HepG2 (cell line): ENCODE measurements around the gene PREP. TPM values are rescaled to one million over a fixed set of nuclear protein-coding genes. Genes with fewer than 3 reads are reported as not detected.

Experiments
- ATAC-seq: fragments of 200-7000 bp; cut with Tn5 transposase; 3 replicates; pipeline ENCODE4 v1.9.1; 2020; ENCODE audit warnings: mild to moderate bottlenecking, moderate library complexity
- BruUV-seq: library from RNA; stranded (reverse); fragments of 400-500 nt; replicated peaks from 2 replicates; lab custom pipeline; 2021; lab: Mats Ljungman, UMichigan
- CTCF ChIA-PET: fragments of 300-600 bp; formaldehyde crosslinking; extraction: SDS; loops from one replicate; lab custom pipeline; 2021; ENCODE audit warnings: low total read pairs, inconsistent platforms, low intra/inter-chr PET ratio; lab: Yijun Ruan, JAX
- POLR2A ChIA-PET: fragments of 350-600 bp; sonication (Branson Sonifier 250); formaldehyde crosslinking; loops from one replicate; lab custom pipeline; 2020; ENCODE audit warnings: antibody characterized with exemption, inconsistent platforms; lab: Yijun Ruan, JAX
- DNase-seq: peaks from one replicate; pipeline ENCODE4 v3.0.0-alpha.2; 2015; ENCODE audit warnings: low spot score
- FAIRE-seq: peaks from 3 replicates; lab custom pipeline; 2011; peaks lifted over from hg19 to GRCh38; lab: Jason Lieb, UNC
- H2AFZ ChIP-seq: one replicate; pipeline ENCODE4 v1.6.1; 2011; ENCODE audit warnings: low read length, inconsistent platforms
- H3K27ac ChIP-seq: fragments of 300-600 bp; 3 replicates; pipeline ENCODE4 v1.8.0; 2011; ENCODE audit warnings: mixed run types, mild to moderate bottlenecking, mixed read lengths, low read length, inconsistent platforms; ENCODE audit not compliant: insufficient read depth; ENCODE audit errors: extremely low read length
- H3K27me3 ChIP-seq, 2 experiments: fragments of 200-600 bp in 1 of 2; 2 replicates in 1 of 2; 3 replicates in 1 of 2; pipeline versions ENCODE4 v1.6.0 to v1.8.0; 2011; ENCODE audit warnings: low read length in 2 of 2, mild to moderate bottlenecking in 2 of 2, moderate library complexity in 2 of 2, inconsistent platforms in 1 of 2; ENCODE audit not compliant: insufficient read depth in 2 of 2, control insufficient read depth in 1 of 2
- H3K36me3 ChIP-seq, 2 experiments: fragments of 200-600 bp in 1 of 2; replicated peaks in 1 of 2; 2 replicates in 1 of 2; 3 replicates in 1 of 2; pipeline versions ENCODE4 v1.5.1 to v1.8.0; 2011; ENCODE audit warnings: low read length in 2 of 2, inconsistent platforms in 1 of 2; ENCODE audit not compliant: insufficient read depth in 2 of 2, control insufficient read depth in 1 of 2
- H3K4me1 ChIP-seq: 2 replicates; pipeline ENCODE4 v1.5.1; 2012; ENCODE audit warnings: low read length, inconsistent platforms; ENCODE audit not compliant: insufficient read depth
- H3K4me2 ChIP-seq: 2 replicates; pipeline ENCODE4 v1.6.0; 2011; ENCODE audit warnings: low read depth, low read length, inconsistent platforms
- H3K4me3 ChIP-seq, 3 experiments: fragments of 200-600 bp in 1 of 3; sonication (generic), shearing (Covaris generic) in 1 of 3; replicated peaks in 1 of 3; 2 replicates each; pipeline ENCODE4 v1.5.1; 2011 to 2016; ENCODE audit warnings: low read length in 3 of 3, inconsistent platforms in 2 of 3, low read depth in 2 of 3, mild to moderate bottlenecking in 2 of 3, control low read depth in 1 of 3, mixed read lengths in 1 of 3; ENCODE audit not compliant: insufficient read depth in 1 of 3
- H3K79me2 ChIP-seq: one replicate; pipeline ENCODE4 v1.6.1; 2011; ENCODE audit warnings: low read length, inconsistent platforms; ENCODE audit not compliant: insufficient read depth
- H3K9ac ChIP-seq: 2 replicates; pipeline ENCODE4 v1.6.0; 2011; ENCODE audit warnings: mild to moderate bottlenecking, low read depth, low read length, inconsistent platforms; ENCODE audit not compliant: insufficient read depth
- H3K9me3 ChIP-seq: 2 replicates; pipeline ENCODE4 v1.5.1; 2012; ENCODE audit warnings: mild to moderate bottlenecking, low read length
- H4K20me1 ChIP-seq: 2 replicates; pipeline ENCODE4 v1.6.0; 2011; ENCODE audit warnings: inconsistent platforms, mild to moderate bottlenecking, low read length, moderate library complexity; ENCODE audit not compliant: insufficient read depth
- BRCA1 ChIP-seq: sonication (generic); formaldehyde crosslinking; IDR thresholded peaks from 2 replicates; pipeline ENCODE4 v1.4.0; 2020; ENCODE audit warnings: missing genetic modification reagents
- CENPT ChIP-seq: sonication (generic); formaldehyde crosslinking; IDR thresholded peaks from 2 replicates; pipeline ENCODE4 v1.8.0; 2022; ENCODE audit warnings: low read depth, mild to moderate bottlenecking, moderate library complexity, missing genetic modification reagents
- FOXJ3 ChIP-seq: sonication (generic); formaldehyde crosslinking; IDR thresholded peaks from 2 replicates; pipeline ENCODE4 v1.4.0; 2020; ENCODE audit warnings: missing genetic modification reagents, mild to moderate bottlenecking, borderline replicate concordance
- STAT5B ChIP-seq: sonication (generic); formaldehyde crosslinking; IDR thresholded peaks from 2 replicates; pipeline ENCODE4 v1.4.0; 2020; ENCODE audit warnings: missing genetic modification reagents
- TRIM24 ChIP-seq: sonication (generic); formaldehyde crosslinking; IDR thresholded peaks from 2 replicates; pipeline ENCODE4 v1.8.0; 2022; ENCODE audit warnings: mild to moderate bottlenecking, missing genetic modification reagents
- ZNF292 ChIP-seq: sonication (generic); formaldehyde crosslinking; IDR thresholded peaks from 2 replicates; pipeline ENCODE4 v1.8.1; 2022; ENCODE audit warnings: mild to moderate bottlenecking, low read depth, missing genetic modification reagents, borderline replicate concordance
- ZNF557 ChIP-seq: sonication (generic); formaldehyde crosslinking; IDR thresholded peaks from 2 replicates; pipeline ENCODE4 v1.4.0; 2020; ENCODE audit warnings: missing genetic modification reagents
- ZNF841 ChIP-seq: sonication (generic); formaldehyde crosslinking; IDR thresholded peaks from 2 replicates; pipeline ENCODE4 v1.8.1; 2023; ENCODE audit warnings: missing genetic modification reagents, borderline replicate concordance
- WGBS: methylation state at CpG from one replicate; pipeline ENCODE4 v1.1.6; 2017; ENCODE audit warnings: low lambda C conversion rate; 5-methylcytosine and 5-hydroxymethylcytosine counted together
- in situ Hi-C: cut with HindIII; loops from 2 replicates; pipeline ENCODE4 v1.10.0; 2017; ENCODE audit warnings: low pct_unique_long_range_greater_than_20kb; ENCODE audit not compliant: extremely low pct_ligation_motif_present
- intact Hi-C: fragments of 100-400 bp; cut with micrococcal nuclease; formaldehyde crosslinking; loops from one replicate; pipeline ENCODE4 v1.10.0; 2022; ENCODE audit not compliant: unreplicated experiment
- polyA plus RNA-seq, 8 experiments: library from polyadenylated mRNA; depleted of rRNA in 3 of 8; stranded (reverse) in 7 of 8; unstranded in 1 of 8; fragments of >200 nt; fragmentation: Illumina TruSeq in 4 of 8; extraction: Trizol in 4 of 8; gene quantifications; 2 replicates each; pipeline versions ENCODE4 v1.2.1 to v1.2.3, GENCODE V29; 2011 to 2016; ENCODE audit warnings: low read depth in 4 of 8, missing spikeins in 1 of 8, mixed read lengths in 1 of 8; ENCODE audit not compliant: insufficient read depth in 1 of 8
- total RNA-seq, 5 experiments: library from RNA; depleted of rRNA; stranded (reverse); fragments of >200 nt; fragmentation: Illumina TruSeq; extraction: Trizol; gene quantifications; 2 replicates each; pipeline ENCODE4 v1.2.3, GENCODE V29; 2016; ENCODE audit warnings: low read depth in 1 of 5
- TF ChIP-seq, protein P1 (sequence below): IDR thresholded peaks from 2 replicates; pipeline ENCODE4 v1.6.1; 2012; ENCODE audit warnings: low read length, improper control_type of control experiment
- TF ChIP-seq, protein P2 (sequence below): sonication (generic); formaldehyde crosslinking; IDR thresholded peaks from 2 replicates; pipeline ENCODE4 v1.9.0; 2022; ENCODE audit warnings: missing genetic modification reagents, mild to moderate bottlenecking, borderline replicate concordance
- TF ChIP-seq, protein P3 (sequence below): sonication (generic); formaldehyde crosslinking; IDR thresholded peaks from 2 replicates; pipeline ENCODE4 v1.4.0; 2020; ENCODE audit warnings: missing genetic modification reagents, mild to moderate bottlenecking, borderline replicate concordance

Gene PREP
- total and polyA plus RNA-seq, 2 of the 13 experiments (the other 11 are each of a cell fraction or from before 2014, with no cell fraction given): 12.6 to 15.9 TPM

DNA sequence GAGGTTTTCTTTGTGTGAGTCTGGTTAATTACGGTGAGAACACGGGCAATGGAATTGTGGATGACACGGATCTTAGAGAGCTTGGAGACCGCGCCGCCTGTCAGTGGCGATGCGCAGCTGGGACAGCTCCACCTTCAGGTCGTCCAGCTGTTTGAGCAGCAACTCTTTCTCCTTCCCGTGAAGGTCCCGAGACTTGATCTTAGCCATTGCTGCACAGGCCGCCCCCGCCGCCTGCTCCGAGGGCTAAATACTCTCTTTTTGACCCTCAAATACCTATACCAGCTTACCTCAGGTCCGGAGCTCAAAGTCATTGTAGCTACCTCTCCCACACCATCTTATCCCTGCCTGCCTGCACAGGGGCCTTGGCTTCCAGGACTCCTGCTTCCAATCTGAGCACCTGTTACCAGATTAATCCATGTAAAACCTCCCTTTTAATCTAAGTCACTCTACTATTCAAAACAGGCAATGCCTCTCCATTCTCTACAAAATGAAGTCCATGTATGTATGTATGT, 100.2 kb downstream of the PREP start (continued):
- TF ChIP-seq, protein P1, sequence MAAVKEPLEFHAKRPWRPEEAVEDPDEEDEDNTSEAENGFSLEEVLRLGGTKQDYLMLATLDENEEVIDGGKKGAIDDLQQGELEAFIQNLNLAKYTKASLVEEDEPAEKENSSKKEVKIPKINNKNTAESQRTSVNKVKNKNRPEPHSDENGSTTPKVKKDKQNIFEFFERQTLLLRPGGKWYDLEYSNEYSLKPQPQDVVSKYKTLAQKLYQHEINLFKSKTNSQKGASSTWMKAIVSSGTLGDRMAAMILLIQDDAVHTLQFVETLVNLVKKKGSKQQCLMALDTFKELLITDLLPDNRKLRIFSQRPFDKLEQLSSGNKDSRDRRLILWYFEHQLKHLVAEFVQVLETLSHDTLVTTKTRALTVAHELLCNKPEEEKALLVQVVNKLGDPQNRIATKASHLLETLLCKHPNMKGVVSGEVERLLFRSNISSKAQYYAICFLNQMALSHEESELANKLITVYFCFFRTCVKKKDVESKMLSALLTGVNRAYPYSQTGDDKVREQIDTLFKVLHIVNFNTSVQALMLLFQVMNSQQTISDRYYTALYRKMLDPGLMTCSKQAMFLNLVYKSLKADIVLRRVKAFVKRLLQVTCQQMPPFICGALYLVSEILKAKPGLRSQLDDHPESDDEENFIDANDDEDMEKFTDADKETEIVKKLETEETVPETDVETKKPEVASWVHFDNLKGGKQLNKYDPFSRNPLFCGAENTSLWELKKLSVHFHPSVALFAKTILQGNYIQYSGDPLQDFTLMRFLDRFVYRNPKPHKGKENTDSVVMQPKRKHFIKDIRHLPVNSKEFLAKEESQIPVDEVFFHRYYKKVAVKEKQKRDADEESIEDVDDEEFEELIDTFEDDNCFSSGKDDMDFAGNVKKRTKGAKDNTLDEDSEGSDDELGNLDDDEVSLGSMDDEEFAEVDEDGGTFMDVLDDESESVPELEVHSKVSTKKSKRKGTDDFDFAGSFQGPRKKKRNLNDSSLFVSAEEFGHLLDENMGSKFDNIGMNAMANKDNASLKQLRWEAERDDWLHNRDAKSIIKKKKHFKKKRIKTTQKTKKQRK: no peak
- TF ChIP-seq ZNF292 (CRISPR knock-in tag) (no peak), ZNF557 (CRISPR knock-in tag) (no peak), FOXJ3 (no peak)

DNA sequence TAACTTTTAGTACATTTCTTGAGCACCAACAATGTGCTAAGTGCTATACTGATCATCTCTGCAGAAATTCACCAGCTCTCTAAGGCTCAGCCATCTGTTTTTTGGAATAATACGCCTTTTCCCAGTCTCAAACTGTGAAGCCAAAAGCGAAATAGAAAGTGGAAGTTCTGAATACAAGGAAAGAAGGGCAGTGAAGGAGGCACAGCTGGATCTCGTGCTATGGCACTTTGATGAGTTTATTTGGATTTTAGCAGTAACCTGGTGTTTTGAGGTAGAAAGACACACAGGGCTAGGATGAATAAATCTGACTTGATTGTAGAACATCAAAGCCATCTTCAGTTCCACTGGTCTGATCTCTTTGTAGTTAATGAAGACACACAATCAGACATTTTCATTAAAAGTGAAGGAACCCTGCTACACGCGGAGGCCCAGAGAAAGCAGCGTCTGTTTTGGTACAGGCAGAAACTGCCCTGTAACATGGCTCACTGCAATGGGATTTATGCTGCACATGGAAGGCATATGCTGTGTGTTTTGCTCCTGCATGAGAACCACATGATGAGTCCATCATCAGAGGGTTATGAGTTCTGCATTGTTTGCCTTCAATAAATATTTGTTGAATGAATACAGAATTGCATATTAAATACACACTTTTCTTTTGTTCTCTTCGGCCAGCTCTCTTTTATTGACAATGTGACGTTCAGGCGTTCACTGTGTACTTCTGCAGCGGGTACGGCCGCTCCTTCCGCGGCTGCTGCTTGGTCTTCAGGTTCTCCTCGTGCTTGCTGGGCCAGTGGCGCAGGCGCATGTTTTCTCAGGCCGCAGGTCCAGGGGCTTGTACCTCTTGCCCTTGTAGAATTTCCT, 100.9 kb downstream of the PREP start:
- no peak for ATAC-seq

More for the DNA sequence above, 100.9 kb downstream of the PREP start:
- BruUV-seq: no TSS peak
- no peak for DNase-seq
- TF ChIP-seq CENPT (CRISPR knock-in tag) (no peak), ZNF841 (CRISPR knock-in tag) (no peak), BRCA1 (CRISPR knock-in tag) (no peak), STAT5B (CRISPR knock-in tag) (no peak), TRIM24 (CRISPR knock-in tag) (no peak)
- TF ChIP-seq, protein P2, sequence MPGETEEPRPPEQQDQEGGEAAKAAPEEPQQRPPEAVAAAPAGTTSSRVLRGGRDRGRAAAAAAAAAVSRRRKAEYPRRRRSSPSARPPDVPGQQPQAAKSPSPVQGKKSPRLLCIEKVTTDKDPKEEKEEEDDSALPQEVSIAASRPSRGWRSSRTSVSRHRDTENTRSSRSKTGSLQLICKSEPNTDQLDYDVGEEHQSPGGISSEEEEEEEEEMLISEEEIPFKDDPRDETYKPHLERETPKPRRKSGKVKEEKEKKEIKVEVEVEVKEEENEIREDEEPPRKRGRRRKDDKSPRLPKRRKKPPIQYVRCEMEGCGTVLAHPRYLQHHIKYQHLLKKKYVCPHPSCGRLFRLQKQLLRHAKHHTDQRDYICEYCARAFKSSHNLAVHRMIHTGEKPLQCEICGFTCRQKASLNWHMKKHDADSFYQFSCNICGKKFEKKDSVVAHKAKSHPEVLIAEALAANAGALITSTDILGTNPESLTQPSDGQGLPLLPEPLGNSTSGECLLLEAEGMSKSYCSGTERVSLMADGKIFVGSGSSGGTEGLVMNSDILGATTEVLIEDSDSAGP (CRISPR knock-in tag): no peak
- TF ChIP-seq, protein P3, sequence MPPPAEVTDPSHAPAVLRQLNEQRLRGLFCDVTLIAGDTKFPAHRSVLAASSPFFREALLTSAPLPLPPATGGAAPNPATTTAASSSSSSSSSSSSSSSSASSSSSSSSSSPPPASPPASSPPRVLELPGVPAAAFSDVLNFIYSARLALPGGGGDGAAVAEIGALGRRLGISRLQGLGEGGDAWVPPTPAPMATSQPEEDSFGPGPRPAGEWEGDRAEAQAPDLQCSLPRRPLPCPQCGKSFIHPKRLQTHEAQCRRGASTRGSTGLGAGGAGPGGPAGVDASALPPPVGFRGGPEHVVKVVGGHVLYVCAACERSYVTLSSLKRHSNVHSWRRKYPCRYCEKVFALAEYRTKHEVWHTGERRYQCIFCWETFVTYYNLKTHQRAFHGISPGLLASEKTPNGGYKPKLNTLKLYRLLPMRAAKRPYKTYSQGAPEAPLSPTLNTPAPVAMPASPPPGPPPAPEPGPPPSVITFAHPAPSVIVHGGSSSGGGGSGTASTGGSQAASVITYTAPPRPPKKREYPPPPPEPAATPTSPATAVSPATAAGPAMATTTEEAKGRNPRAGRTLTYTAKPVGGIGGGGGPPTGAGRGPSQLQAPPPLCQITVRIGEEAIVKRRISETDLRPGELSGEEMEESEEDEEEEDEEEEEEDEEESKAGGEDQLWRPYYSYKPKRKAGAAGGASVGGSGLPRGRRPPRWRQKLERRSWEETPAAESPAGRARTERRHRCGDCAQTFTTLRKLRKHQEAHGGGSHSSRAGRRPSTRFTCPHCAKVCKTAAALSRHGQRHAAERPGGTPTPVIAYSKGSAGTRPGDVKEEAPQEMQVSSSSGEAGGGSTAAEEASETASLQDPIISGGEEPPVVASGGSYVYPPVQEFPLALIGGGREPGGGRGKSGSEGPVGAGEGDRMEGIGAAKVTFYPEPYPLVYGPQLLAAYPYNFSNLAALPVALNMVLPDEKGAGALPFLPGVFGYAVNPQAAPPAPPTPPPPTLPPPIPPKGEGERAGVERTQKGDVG (CRISPR knock-in tag): no peak
- TF ChIP-seq, all 625 proteins: peak for 0
- no peaks in the 10 kb centered on the region for H3K79me2 ChIP-seq
- intact Hi-C loops: no loop called here
- H4K20me1 ChIP-seq: no peaks in the 10 kb centered on the region
- no peak for FAIRE-seq
- WGBS: 97% methylated on average over 18 of the region's 18 CpGs
- H3K36me3 ChIP-seq: peaks cover 0 to 21% of the 10 kb centered on the region in 2 experiments; a peak in 2 of 5 replicates
- no peak overlapping the region for H3K4me3 ChIP-seq
- CTCF ChIA-PET: no interaction called here
- H3K9me3 ChIP-seq: no peaks in the 10 kb centered on the region
- no peaks in the 10 kb centered on the region; a peak in 1 of 5 replicates for H3K27me3 ChIP-seq
- in situ Hi-C loops: no loop called here
- no peak overlapping the region for H3K27ac ChIP-seq
- no peak overlapping the region for H2AFZ ChIP-seq
- POLR2A ChIA-PET: no interaction called here
- no peaks in the 10 kb centered on the region for H3K4me1 ChIP-seq
- H3K9ac ChIP-seq: no peak overlapping the region
- no peak overlapping the region for H3K4me2 ChIP-seq
